DOHH2 (cell line): ENCODE results near the gene CLIC6.

Source experiments
- CTCF ChIP-seq: fragments of 200-600 bp; sonication (generic); IDR thresholded peaks from one replicate; pipeline ENCODE4 v1.5.1; 2014; ENCODE audit warnings: antibody characterized with exemption, mild to moderate bottlenecking, low read depth, low read length; ENCODE audit not compliant: poor library complexity, severe bottlenecking
- EZH2phosphoT487 ChIP-seq: fragments of 200-600 bp; sonication (generic); IDR thresholded peaks from 2 replicates; pipeline ENCODE4 v1.6.1; 2017; ENCODE audit warnings: borderline replicate concordance, mild to moderate bottlenecking, antibody characterized with exemption, low read length, moderate library complexity, mixed read lengths

- TF ChIP-seq CTCF (no peak), EZH2phosphoT487 (no peak)
Measured at GRCh38 chr21:34736116-34736874, 67.5 kb downstream of the CLIC6 start.
